SK-N-SH (cell line): ENCODE results near the gene LMAN1L. TPM values are rescaled to one million over a fixed set of nuclear protein-coding genes. Genes with fewer than 3 reads are reported as not detected.

Experiments used
- CTCF ChIA-PET: fragments of 300-600, 350-600 bp; formaldehyde crosslinking; extraction: SDS; loops from one replicate; lab custom pipeline; 2021; lab: Yijun Ruan, JAX
- POLR2A ChIA-PET: fragments of 350-600 bp; sonication (Branson Sonifier 250); formaldehyde crosslinking; extraction: SDS; loops from one replicate; lab custom pipeline; 2020; ENCODE audit warnings: antibody characterized with exemption, inconsistent platforms; lab: Yijun Ruan, JAX
- DNase-seq: peaks from one replicate; pipeline ENCODE4 v3.0.0; 2012
- H2AFZ ChIP-seq: fragments of 200-600 bp; sonication (generic); 2 replicates; pipeline ENCODE4 v1.8.1; 2016; ENCODE audit warnings: antibody characterized with exemption, mild to moderate bottlenecking, low read depth
- H3F3A ChIP-seq: fragments of 200-600 bp; sonication (generic); replicated peaks from 2 replicates; pipeline ENCODE3; 2016; ENCODE audit warnings: antibody characterized with exemption, mild to moderate bottlenecking; ENCODE audit not compliant: insufficient read depth
- H3K27ac ChIP-seq, 2 experiments: fragments of 200-500 bp in 1 of 2; fragments of 200-600 bp in 1 of 2; sonication (Bioruptor generic) in 1 of 2; sonication (generic), shearing (Covaris generic) in 1 of 2; 2 replicates each; pipeline versions ENCODE4 v1.5.1 to v1.6.1; 2014 to 2016; ENCODE audit warnings: low read depth in 2 of 2, inconsistent platforms in 1 of 2, low read length in 1 of 2, mild to moderate bottlenecking in 1 of 2, mixed read lengths in 1 of 2
- H3K27me3 ChIP-seq: fragments of 200-600 bp; sonication (generic), shearing (Covaris generic); 2 replicates; pipeline ENCODE4 v1.6.1; 2016; ENCODE audit warnings: mixed run types; ENCODE audit not compliant: insufficient read depth
- H3K36me3 ChIP-seq, 2 experiments: fragments of 200-500 bp in 1 of 2; fragments of 200-600 bp in 1 of 2; sonication (Bioruptor generic) in 1 of 2; sonication (generic) in 1 of 2; replicated peaks in 1 of 2; 2 replicates each; pipeline versions ENCODE3 to v1.5.1; 2014 to 2016; ENCODE audit warnings: low read length in 1 of 2, mild to moderate bottlenecking in 1 of 2; ENCODE audit not compliant: insufficient read depth in 2 of 2, control insufficient read depth in 1 of 2
- H3K4me1 ChIP-seq, 2 experiments: fragments of 200-500 bp in 1 of 2; fragments of 200-600 bp in 1 of 2; sonication (Bioruptor generic) in 1 of 2; sonication (generic), shearing (Covaris generic) in 1 of 2; 2 replicates each; pipeline versions ENCODE4 v1.5.1 to v1.6.1; 2014 to 2016; ENCODE audit warnings: low read depth in 1 of 2, low read length in 1 of 2, mixed run types in 1 of 2; ENCODE audit not compliant: insufficient read depth in 2 of 2, control insufficient read depth in 1 of 2
- H3K4me2 ChIP-seq: fragments of 200-600 bp; sonication (generic), shearing (Covaris generic); 2 replicates; pipeline ENCODE4 v1.6.1; 2017; ENCODE audit warnings: mixed run types
- H3K4me3 ChIP-seq, 2 experiments: fragments of 200-500 bp in 1 of 2; fragments of 200-600 bp in 1 of 2; sonication (Bioruptor generic) in 1 of 2; sonication (generic), shearing (Covaris generic) in 1 of 2; 2 replicates each; pipeline versions ENCODE4 v1.5.1 to v1.8.1; 2014 to 2016; ENCODE audit warnings: low read depth in 2 of 2, inconsistent platforms in 1 of 2, low read length in 1 of 2, mild to moderate bottlenecking in 1 of 2, mixed read lengths in 1 of 2, moderate library complexity in 1 of 2
- H3K79me2 ChIP-seq: fragments of 200-600 bp; sonication (generic); 2 replicates; pipeline ENCODE4 v1.8.1; 2017; ENCODE audit warnings: mild to moderate bottlenecking; ENCODE audit not compliant: insufficient read depth
- H3K9ac ChIP-seq: fragments of 200-600 bp; sonication (generic); 2 replicates; pipeline ENCODE4 v1.6.1; 2017; ENCODE audit warnings: mixed run types
- H3K9me2 ChIP-seq: fragments of 200-600 bp; sonication (generic); 2 replicates; pipeline ENCODE4 v1.6.1; 2017; ENCODE audit warnings: mixed run types
- H3K9me3 ChIP-seq: fragments of 200-600 bp; sonication (generic); 2 replicates; pipeline ENCODE4 v1.6.1; 2017; ENCODE audit warnings: mixed run types, mild to moderate bottlenecking, moderate library complexity
- H4K20me1 ChIP-seq: fragments of 200-600 bp; sonication (generic); 2 replicates; pipeline ENCODE4 v1.6.1; 2017; ENCODE audit warnings: mild to moderate bottlenecking, mixed run types; ENCODE audit not compliant: insufficient read depth
- CHD2 ChIP-seq: fragments of 150-350 bp; IDR thresholded peaks from 2 replicates; pipeline ENCODE4 v1.6.1; 2018; ENCODE audit warnings: low read length; ENCODE audit not compliant: partially characterized antibody
- ELF1 ChIP-seq: IDR thresholded peaks from 2 replicates; pipeline ENCODE4 v1.4.0; 2012
- EP300 ChIP-seq, 2 experiments: IDR thresholded peaks; 2 replicates each; pipeline versions ENCODE4 v1.4.0 to v1.6.1; 2012; ENCODE audit warnings: borderline replicate concordance in 1 of 2, low read depth in 1 of 2, low read length in 1 of 2
- FOSL2 ChIP-seq: IDR thresholded peaks from 2 replicates; pipeline ENCODE4 v1.4.0; 2012; ENCODE audit warnings: low read depth, mild to moderate bottlenecking, moderate library complexity, borderline replicate concordance
- FOXJ3 ChIP-seq: sonication (generic); formaldehyde crosslinking; IDR thresholded peaks from 2 replicates; pipeline ENCODE4 v1.5.1; 2020; ENCODE audit warnings: mild to moderate bottlenecking, missing genetic modification reagents
- GABPA ChIP-seq: IDR thresholded peaks from 2 replicates; pipeline ENCODE4 v1.4.0; 2012; ENCODE audit warnings: low read depth, mild to moderate bottlenecking
- MAX ChIP-seq: IDR thresholded peaks from 2 replicates; pipeline ENCODE4 v1.4.0; 2012; ENCODE audit warnings: low read depth
- MXI1 ChIP-seq: IDR thresholded peaks from 2 replicates; pipeline ENCODE4 v1.6.1; 2012; ENCODE audit warnings: mild to moderate bottlenecking, low read depth, low read length, improper control_type of control experiment
- NFIC ChIP-seq: IDR thresholded peaks from 2 replicates; pipeline ENCODE4 v1.4.0; 2012; ENCODE audit warnings: borderline replicate concordance
- PBX3 ChIP-seq: IDR thresholded peaks from 2 replicates; pipeline ENCODE4; 2012
- POLR2AphosphoS5 ChIP-seq: IDR thresholded peaks from 2 replicates; pipeline ENCODE4 v1.6.1; 2012; ENCODE audit warnings: low read depth, low read length
- RCOR1 ChIP-seq: fragments of 150-350 bp; IDR thresholded peaks from 2 replicates; pipeline ENCODE4 v1.6.1; 2017; ENCODE audit warnings: antibody characterized with exemption, low read length
- RXRA ChIP-seq: IDR thresholded peaks from 2 replicates; pipeline ENCODE4 v1.4.0; 2012; ENCODE audit warnings: low read depth, mild to moderate bottlenecking, borderline replicate concordance
- SIN3A ChIP-seq: IDR thresholded peaks from 2 replicates; pipeline ENCODE4 v1.6.1; 2012; ENCODE audit warnings: low read depth, mild to moderate bottlenecking, low read length, moderate library complexity, borderline replicate concordance
- SMC3 ChIP-seq: IDR thresholded peaks from 2 replicates; pipeline ENCODE4 v1.6.1; 2012; ENCODE audit warnings: low read depth, low read length, improper control_type of control experiment
- TAF1 ChIP-seq: IDR thresholded peaks from 2 replicates; pipeline ENCODE4 v1.6.1; 2012; ENCODE audit warnings: low read depth, mild to moderate bottlenecking, low read length, moderate library complexity, borderline replicate concordance
- TEAD4 ChIP-seq: IDR thresholded peaks from 2 replicates; pipeline ENCODE4 v1.4.0; 2012; ENCODE audit warnings: mild to moderate bottlenecking, borderline replicate concordance; ENCODE audit not compliant: insufficient read depth
- USF1 ChIP-seq: IDR thresholded peaks from 2 replicates; pipeline ENCODE4 v1.4.0; 2012; ENCODE audit warnings: low read depth, borderline replicate concordance
- YY1 ChIP-seq: IDR thresholded peaks from 2 replicates; pipeline ENCODE4 v1.4.0; 2012; ENCODE audit warnings: low read depth, mild to moderate bottlenecking
- WGBS: methylation state at CpG from one replicate; pipeline ENCODE4 v1.1.6; 2017; ENCODE audit warnings: low lambda C conversion rate; 5-methylcytosine and 5-hydroxymethylcytosine counted together
- polyA plus RNA-seq, 3 experiments: library from polyadenylated mRNA; depleted of rRNA; stranded (reverse); fragments of >200 nt; gene quantifications; 2 replicates each; pipeline ENCODE4 v1.2.3, GENCODE V29; 2012
- TF ChIP-seq, protein P1 (sequence below): fragments of 200-600 bp; sonication (generic); IDR thresholded peaks from 2 replicates; pipeline ENCODE4 v1.6.1; 2017; ENCODE audit warnings: antibody characterized with exemption, mild to moderate bottlenecking, moderate library complexity
- TF ChIP-seq, protein P2 (sequence below): IDR thresholded peaks from 2 replicates; pipeline ENCODE4 v1.4.0; 2012; ENCODE audit warnings: low read depth, borderline replicate concordance

Gene LMAN1L
- polyA plus RNA-seq, 1 of the 3 experiments (the other 2 are of a cell fraction), result 0.02 TPM

GRCh38 chr15:74867466-74868038, 54.9 kb downstream of the LMAN1L start:
- Histone ChIP-seq H3K9ac (no peak overlapping the region), H3K9me3 (no peaks in the 10 kb centered on the region), H3F3A (peaks cover 9% of the 10 kb centered on the region), H3K27me3 (no peaks in the 10 kb centered on the region), H3K4me2 (no peak overlapping the region), H3K36me3 (peaks cover 8 to 10% of the 10 kb centered on the region in 2 experiments), H2AFZ (no peak overlapping the region), H3K27ac (no peak overlapping the region), H3K4me1 (peaks cover 15 to 21% of the 10 kb centered on the region in 2 experiments; a peak in 3 of 4 replicates), H3K79me2 (peaks cover 96% of the 10 kb centered on the region), H3K9me2 (no peaks in the 10 kb centered on the region), H4K20me1 (peaks cover 58% of the 10 kb centered on the region), H3K4me3 (no peak overlapping the region)
- no peak for DNase-seq
- WGBS, result 100% methylated on average over 1 of the region's 1 CpG
- POLR2A ChIA-PET, result no interaction called here
- no peak for TF ChIP-seq YY1
- TF ChIP-seq EP300 (IDR thresholded peaks at IDR 0.05; ENCODE audit: borderline replicate concordance in 1 of 2, low read depth in 1 of 2, low read length in 1 of 2), result no peak
- TF ChIP-seq TAF1, result no peak
- no peak for TF ChIP-seq POLR2AphosphoS5
- no peak for TF ChIP-seq CHD2
- no peak for TF ChIP-seq SMC3
- no peak for TF ChIP-seq MXI1
- no peak for TF ChIP-seq TEAD4
- no peak for TF ChIP-seq RCOR1
- TF ChIP-seq, protein P1, sequence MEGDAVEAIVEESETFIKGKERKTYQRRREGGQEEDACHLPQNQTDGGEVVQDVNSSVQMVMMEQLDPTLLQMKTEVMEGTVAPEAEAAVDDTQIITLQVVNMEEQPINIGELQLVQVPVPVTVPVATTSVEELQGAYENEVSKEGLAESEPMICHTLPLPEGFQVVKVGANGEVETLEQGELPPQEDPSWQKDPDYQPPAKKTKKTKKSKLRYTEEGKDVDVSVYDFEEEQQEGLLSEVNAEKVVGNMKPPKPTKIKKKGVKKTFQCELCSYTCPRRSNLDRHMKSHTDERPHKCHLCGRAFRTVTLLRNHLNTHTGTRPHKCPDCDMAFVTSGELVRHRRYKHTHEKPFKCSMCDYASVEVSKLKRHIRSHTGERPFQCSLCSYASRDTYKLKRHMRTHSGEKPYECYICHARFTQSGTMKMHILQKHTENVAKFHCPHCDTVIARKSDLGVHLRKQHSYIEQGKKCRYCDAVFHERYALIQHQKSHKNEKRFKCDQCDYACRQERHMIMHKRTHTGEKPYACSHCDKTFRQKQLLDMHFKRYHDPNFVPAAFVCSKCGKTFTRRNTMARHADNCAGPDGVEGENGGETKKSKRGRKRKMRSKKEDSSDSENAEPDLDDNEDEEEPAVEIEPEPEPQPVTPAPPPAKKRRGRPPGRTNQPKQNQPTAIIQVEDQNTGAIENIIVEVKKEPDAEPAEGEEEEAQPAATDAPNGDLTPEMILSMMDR, result no peak
- TF ChIP-seq NFIC, result no peak
- TF ChIP-seq MAX, result no peak
- TF ChIP-seq FOXJ3 (CRISPR knock-in tag), result no peak
- CTCF ChIA-PET, result interaction anchor here (0.6 to 1.4 kb wide), 2 partner anchors 11 to 34 kb away, joined by 3 read pairs; no protein-coding TSS in a partner anchor

DNA sequence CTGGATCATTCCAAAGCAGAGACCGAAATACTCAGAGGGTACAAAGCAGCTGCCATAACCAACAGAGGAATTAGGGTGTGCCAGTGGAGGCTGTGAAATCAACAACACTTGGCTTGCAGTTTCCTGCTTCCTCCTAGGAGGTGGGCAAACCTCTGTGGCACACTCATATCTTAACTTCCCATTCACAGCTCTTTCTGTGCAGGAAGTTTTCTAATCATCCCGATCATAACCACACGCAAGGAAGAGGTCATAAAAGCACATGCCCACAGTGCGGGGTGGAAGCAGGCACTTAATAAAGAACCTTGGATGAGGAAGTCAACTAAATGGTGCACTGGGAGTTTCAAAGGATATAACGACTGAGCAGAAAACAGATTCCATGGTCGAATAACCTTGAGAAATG, 55.4 kb downstream of the LMAN1L start:
- H2AFZ ChIP-seq, result no peak overlapping the region
- TF ChIP-seq MAX (no peak), ELF1 (no peak), RXRA (no peak), FOSL2 (no peak), GABPA (no peak), SIN3A (no peak), EP300 (IDR thresholded peaks at IDR 0.05; ENCODE audit: borderline replicate concordance in 1 of 2, low read depth in 1 of 2, low read length in 1 of 2) (no peak), PBX3 (no peak), FOXJ3 (CRISPR knock-in tag) (no peak), TAF1 (no peak), USF1 (no peak)
- TF ChIP-seq, protein P2, sequence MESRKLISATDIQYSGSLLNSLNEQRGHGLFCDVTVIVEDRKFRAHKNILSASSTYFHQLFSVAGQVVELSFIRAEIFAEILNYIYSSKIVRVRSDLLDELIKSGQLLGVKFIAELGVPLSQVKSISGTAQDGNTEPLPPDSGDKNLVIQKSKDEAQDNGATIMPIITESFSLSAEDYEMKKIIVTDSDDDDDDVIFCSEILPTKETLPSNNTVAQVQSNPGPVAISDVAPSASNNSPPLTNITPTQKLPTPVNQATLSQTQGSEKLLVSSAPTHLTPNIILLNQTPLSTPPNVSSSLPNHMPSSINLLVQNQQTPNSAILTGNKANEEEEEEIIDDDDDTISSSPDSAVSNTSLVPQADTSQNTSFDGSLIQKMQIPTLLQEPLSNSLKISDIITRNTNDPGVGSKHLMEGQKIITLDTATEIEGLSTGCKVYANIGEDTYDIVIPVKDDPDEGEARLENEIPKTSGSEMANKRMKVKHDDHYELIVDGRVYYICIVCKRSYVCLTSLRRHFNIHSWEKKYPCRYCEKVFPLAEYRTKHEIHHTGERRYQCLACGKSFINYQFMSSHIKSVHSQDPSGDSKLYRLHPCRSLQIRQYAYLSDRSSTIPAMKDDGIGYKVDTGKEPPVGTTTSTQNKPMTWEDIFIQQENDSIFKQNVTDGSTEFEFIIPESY, result no peak
- no peak for DNase-seq
- H3K36me3 ChIP-seq, result peaks cover 8 to 10% of the 10 kb centered on the region in 2 experiments
- POLR2A ChIA-PET, result no interaction called here
- WGBS, result 97% methylated on average over 6 of the region's 6 CpGs
- no peak overlapping the region for H3K4me3 ChIP-seq
- H3K9ac ChIP-seq, result no peak overlapping the region
- H3K4me1 ChIP-seq, result peaks cover 16 to 21% of the 10 kb centered on the region in 2 experiments; a peak in 3 of 4 replicates
- no peaks in the 10 kb centered on the region for H3K9me3 ChIP-seq
- peaks cover 9% of the 10 kb centered on the region for H3F3A ChIP-seq
- H3K27me3 ChIP-seq, result no peaks in the 10 kb centered on the region
- peaks cover 94% of the 10 kb centered on the region for H3K79me2 ChIP-seq
- CTCF ChIA-PET, result interaction anchor here (0.6 to 2.6 kb wide), 3 partner anchors 9 to 33 kb away, joined by 3 to 16 read pairs (median 3); no protein-coding TSS in a partner anchor
- no peaks in the 10 kb centered on the region for H3K9me2 ChIP-seq
- no peak overlapping the region for H3K4me2 ChIP-seq
- no peak overlapping the region for H3K27ac ChIP-seq
- peaks cover 56% of the 10 kb centered on the region for H4K20me1 ChIP-seq
